Esophagus (tissue), 2 donors: ENCODE measurements around the gene GRPEL2. TPM values are rescaled to one million over a fixed set of nuclear protein-coding genes. Genes with fewer than 3 reads are reported as not detected.
"Not testable (repeated sequence)": the region's sequence is repeated elsewhere in the genome, so short reads cannot be mapped to it uniquely, and the experiment has no call there.

Experiments
- H3K27ac ChIP-seq, 2 donors: one replicate each; pipeline ENCODE4 v1.5.1; 2013; ENCODE audit warnings: low read depth in 2 of 2, mild to moderate bottlenecking in 2 of 2, inconsistent platforms in 1 of 2, low read length in 1 of 2, moderate library complexity in 1 of 2
- H3K27me3 ChIP-seq, 2 donors: one replicate each; pipeline ENCODE4 v1.6.1; 2013; ENCODE audit warnings: low read length in 2 of 2, control low read depth in 1 of 2, mild to moderate bottlenecking in 1 of 2; ENCODE audit not compliant: insufficient read depth in 2 of 2, control insufficient read depth in 1 of 2
- H3K36me3 ChIP-seq, 2 donors: one replicate each; pipeline ENCODE4 v1.6.1; 2013; ENCODE audit warnings: low read length in 1 of 2; ENCODE audit not compliant: control insufficient read depth in 2 of 2, insufficient read depth in 2 of 2
- H3K4me1 ChIP-seq, 2 donors: one replicate each; pipeline ENCODE4 v1.6.1; 2013; ENCODE audit warnings: low read length in 1 of 2; ENCODE audit not compliant: control insufficient read depth in 2 of 2, insufficient read depth in 2 of 2
- H3K4me3 ChIP-seq, 2 donors: one replicate each; pipeline ENCODE4 v1.5.1; 2013; ENCODE audit warnings: low read length in 2 of 2, mild to moderate bottlenecking in 2 of 2, low read depth in 1 of 2, moderate library complexity in 1 of 2
- H3K9me3 ChIP-seq, 2 donors: one replicate each; pipeline ENCODE4 v1.6.1; 2013; ENCODE audit warnings: mild to moderate bottlenecking in 2 of 2, low read depth in 1 of 2, low read length in 1 of 2, moderate library complexity in 1 of 2; ENCODE audit not compliant: control insufficient read depth in 2 of 2, insufficient read depth in 1 of 2
- WGBS, 2 donors: extraction: QIAGEN DNeasy Blood & Tissue Kit; methylation state at CpG; one replicate each; pipeline ENCODE4 v1.1.7; 2013; 5-methylcytosine and 5-hydroxymethylcytosine counted together
- polyA plus RNA-seq, 2 donors: library from polyadenylated mRNA; stranded (reverse); fragments of 200-250 nt; gene quantifications; one replicate each; pipeline ENCODE4 v1.2.3, GENCODE V29; 2013
- donor health status: healthy with polysubstance abuse.
- donor health status: Bipolar disorder and iron deficiency.

Gene GRPEL2
- polyA plus RNA-seq, 2 donors = 18.5 to 78.7 TPM

GRCh38 chr5:149387982-149388381 lies 42.7 kb downstream of the GRPEL2 start:
- Histone ChIP-seq H3K27ac (peak overlapping the region; percentile 70 to 78), H3K36me3 (no peaks in the 10 kb centered on the region), H3K27me3 (no peaks in the 10 kb centered on the region), H3K9me3 (no peaks in the 10 kb centered on the region), H3K4me1 (peaks cover 0 to 2% of the 10 kb centered on the region in 2 donors), H3K4me3 (no peak overlapping the region)
- 75 to 80% methylated on average over 1 of the region's 1 CpG for WGBS, 2 donors

- whole genome bisulfite sequencing, 2 donors = 77 to 85% methylated on average over 7 of the region's 7 CpGs
- no peaks in the 10 kb centered on the region for H3K9me3 ChIP-seq
- no peaks in the 10 kb centered on the region for H3K36me3 ChIP-seq
- no peaks in the 10 kb centered on the region for H3K27me3 ChIP-seq
- peaks cover 0 to 2% of the 10 kb centered on the region in 2 donors for H3K4me1 ChIP-seq
- H3K4me3 ChIP-seq = no peak overlapping the region
- peak overlapping the region; percentile 36 to 77 for H3K27ac ChIP-seq
Measured at GRCh38 chr5:149388498-149389190, 43.3 kb downstream of the GRPEL2 start.

- no peaks in the 10 kb centered on the region for H3K36me3 ChIP-seq
- 71 to 73% methylated on average over 11 of the region's 11 CpGs for WGBS, 2 donors
- no peaks in the 10 kb centered on the region for H3K27me3 ChIP-seq
- H3K9me3 ChIP-seq = no peaks in the 10 kb centered on the region
- H3K4me1 ChIP-seq = peaks cover 0 to 2% of the 10 kb centered on the region in 2 donors
- H3K27ac ChIP-seq = peak overlapping the region; percentile 47 to 86
- no peak overlapping the region for H3K4me3 ChIP-seq
Measured at GRCh38 chr5:149389552-149390495, 44.5 kb downstream of the GRPEL2 start.

- peak overlapping the region in 1 of 2 donors; percentile 70 for H3K27ac ChIP-seq
- not testable (repeated sequence) for H3K4me3 ChIP-seq, H3K9me3 ChIP-seq, H3K4me1 ChIP-seq, H3K27me3 ChIP-seq, H3K36me3 ChIP-seq
- 80 to 84% methylated on average over 6 of the region's 6 CpGs for WGBS, 2 donors
Measured at GRCh38 chr5:149391076-149391475, 45.8 kb downstream of the GRPEL2 start.

GRCh38 chr5:149391524-149391923 lies 46.2 kb downstream of the GRPEL2 start:
- no peaks in the 10 kb centered on the region for H3K36me3 ChIP-seq
- H3K27ac ChIP-seq = peak overlapping the region in 1 of 2 donors; percentile 70
- no peak overlapping the region for H3K4me3 ChIP-seq
- H3K4me1 ChIP-seq = peaks cover 0 to 2% of the 10 kb centered on the region in 2 donors
- 85 to 86% methylated on average over 6 of the region's 6 CpGs for WGBS, 2 donors
- no peaks in the 10 kb centered on the region for H3K9me3 ChIP-seq
- H3K27me3 ChIP-seq = no peaks in the 10 kb centered on the region

GRCh38 chr5:149392718-149393117 lies 47.4 kb downstream of the GRPEL2 start:
- H3K4me3 ChIP-seq = no peak overlapping the region
- H3K27me3 ChIP-seq = no peaks in the 10 kb centered on the region
- H3K27ac ChIP-seq = no peak overlapping the region
- WGBS, 2 donors = 81 to 86% methylated on average over 19 of the region's 19 CpGs
- no peaks in the 10 kb centered on the region for H3K36me3 ChIP-seq
- H3K9me3 ChIP-seq = no peaks in the 10 kb centered on the region
- H3K4me1 ChIP-seq = peaks cover 0 to 2% of the 10 kb centered on the region in 2 donors

- not testable (repeated sequence) for H3K27ac ChIP-seq, H3K27me3 ChIP-seq, H3K9me3 ChIP-seq, H3K4me1 ChIP-seq, H3K36me3 ChIP-seq, H3K4me3 ChIP-seq
Measured at GRCh38 chr5:149394996-149395395, 49.7 kb downstream of the GRPEL2 start.

- 84 to 87% methylated on average over 6 of the region's 6 CpGs for WGBS, 2 donors
- Histone ChIP-seq H3K36me3 (no peaks in the 10 kb centered on the region), H3K27me3 (no peaks in the 10 kb centered on the region), H3K4me3 (no peak overlapping the region), H3K27ac (peak overlapping the region in 1 of 2 donors; percentile 15), H3K9me3 (no peaks in the 10 kb centered on the region), H3K4me1 (peaks cover 0 to 2% of the 10 kb centered on the region in 2 donors)
Measured at GRCh38 chr5:149397530-149397929, 52.2 kb downstream of the GRPEL2 start.

GRCh38 chr5:149398747-149399266 lies 53.5 kb downstream of the GRPEL2 start:
- not testable (repeated sequence) for H3K27me3 ChIP-seq, H3K9me3 ChIP-seq, H3K4me3 ChIP-seq, H3K36me3 ChIP-seq, H3K4me1 ChIP-seq, H3K27ac ChIP-seq
- WGBS, 2 donors = 79 to 80% methylated on average over 7 of the region's 7 CpGs
